Left lung (tissue), 10 donors: Measurements from ENCODE around the gene ZNF610. TPM values are rescaled to one million over a fixed set of nuclear protein-coding genes. Genes with fewer than 3 reads are reported as not detected.

ENCODE experiments used
- ATAC-seq: fragments of 200-7000 bp; cut with Tn5 transposase; one replicate; pipeline ENCODE4 v1.9.1; 2020; ENCODE audit warnings: moderate library complexity
- DNase-seq, 4 donors: peaks; one replicate each; pipeline ENCODE4 v3.0.0-alpha.2; 2013 to 2020
- H3K27ac ChIP-seq, 2 donors: fragments of 200-600 bp; sonication (generic) in 1 of 2; one replicate each; pipeline versions ENCODE4 v1.5.0 to v1.8.0; 2020 to 2021
- H3K27me3 ChIP-seq, 2 donors: fragments of 200-600 bp; sonication (generic) in 1 of 2; one replicate each; pipeline versions ENCODE4 v1.5.0 to v1.8.0; 2020 to 2021
- H3K36me3 ChIP-seq, 2 donors: fragments of 200-600 bp; sonication (generic) in 1 of 2; one replicate each; pipeline versions ENCODE4 v1.5.0 to v1.8.0; 2020 to 2021
- H3K4me1 ChIP-seq, 2 donors: fragments of 200-600 bp; one replicate each; pipeline ENCODE4 v1.8.0; 2021
- H3K4me3 ChIP-seq, 2 donors: fragments of 200-600 bp; sonication (generic) in 1 of 2; one replicate each; pipeline versions ENCODE4 v1.5.0 to v1.8.0; 2020 to 2021; ENCODE audit warnings: mild to moderate bottlenecking in 1 of 2
- H3K9me3 ChIP-seq, 2 donors: fragments of 200-600 bp; sonication (generic) in 1 of 2; one replicate each; pipeline versions ENCODE4 v1.5.0 to v1.8.0; 2020 to 2021
- intact Hi-C, 2 donors: fragments of 100-400 bp; cut with DNase I; formaldehyde crosslinking; loops; one replicate each; pipeline versions ENCODE4 v1.11.2 to v1.14.2; 2022
- polyA plus RNA-seq, 6 donors: library from polyadenylated mRNA; unstranded; fragments of 120-200 nt; gene quantifications; one replicate each; pipeline ENCODE4 v1.2.1, GENCODE V29; 2013; ENCODE audit not compliant: insufficient read length in 6 of 6
- total RNA-seq, 2 donors: library from RNA; stranded (reverse); fragmentation: NEBNext Ultra II Directional; extraction: Animal tissue kit (Norgen Biotek cat#: 25700); gene quantifications; one replicate each; pipeline ENCODE4 v1.2.1, GENCODE V29; 2021
- TF ChIP-seq, protein P1 (sequence below), 2 donors: fragments of 200-600 bp; sonication (generic) in 1 of 2; IDR thresholded peaks; one replicate each; pipeline versions ENCODE4 v1.5.0 to v1.8.0; 2021; ENCODE audit warnings: antibody characterized with exemption in 2 of 2
- donor health status: DM: no; HTN: yes; CAD: no.
- donor health status: DM: no; HTN: no; CAD: no.

Gene ZNF610
- total and polyA plus RNA-seq, 8 donors, result 2.1 to 13.9 (median 11.4) TPM

DNA sequence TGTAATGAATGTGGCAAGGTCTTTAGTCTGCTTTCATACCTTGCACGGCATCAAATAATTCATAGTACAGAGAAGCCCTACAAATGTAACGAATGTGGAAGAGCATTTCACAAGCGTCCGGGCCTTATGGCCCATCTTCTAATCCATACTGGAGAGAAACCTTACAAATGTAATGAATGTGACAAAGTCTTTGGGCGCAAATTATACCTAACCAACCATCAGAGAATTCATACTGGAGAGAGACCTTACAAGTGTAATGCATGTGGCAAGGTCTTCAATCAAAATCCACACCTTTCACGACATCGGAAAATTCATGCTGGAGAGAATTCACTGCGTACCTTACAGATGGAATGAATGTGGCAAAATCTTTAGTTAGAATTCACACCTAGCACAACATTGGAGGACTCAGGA is 30.4 kb downstream of the ZNF610 start:
- DNase-seq (no peak), ATAC-seq (no peak)
- Histone ChIP-seq H3K27me3 (no peaks in the 10 kb centered on the region), H3K27ac (no peak overlapping the region), H3K9me3 (peaks cover 4 to 89% of the 10 kb centered on the region in 2 donors), H3K36me3 (peaks cover 0 to 48% of the 10 kb centered on the region in 2 donors), H3K4me3 (no peak overlapping the region), H3K4me1 (no peaks in the 10 kb centered on the region)
- intact Hi-C loops, result no loop called here
- TF ChIP-seq, protein P1, sequence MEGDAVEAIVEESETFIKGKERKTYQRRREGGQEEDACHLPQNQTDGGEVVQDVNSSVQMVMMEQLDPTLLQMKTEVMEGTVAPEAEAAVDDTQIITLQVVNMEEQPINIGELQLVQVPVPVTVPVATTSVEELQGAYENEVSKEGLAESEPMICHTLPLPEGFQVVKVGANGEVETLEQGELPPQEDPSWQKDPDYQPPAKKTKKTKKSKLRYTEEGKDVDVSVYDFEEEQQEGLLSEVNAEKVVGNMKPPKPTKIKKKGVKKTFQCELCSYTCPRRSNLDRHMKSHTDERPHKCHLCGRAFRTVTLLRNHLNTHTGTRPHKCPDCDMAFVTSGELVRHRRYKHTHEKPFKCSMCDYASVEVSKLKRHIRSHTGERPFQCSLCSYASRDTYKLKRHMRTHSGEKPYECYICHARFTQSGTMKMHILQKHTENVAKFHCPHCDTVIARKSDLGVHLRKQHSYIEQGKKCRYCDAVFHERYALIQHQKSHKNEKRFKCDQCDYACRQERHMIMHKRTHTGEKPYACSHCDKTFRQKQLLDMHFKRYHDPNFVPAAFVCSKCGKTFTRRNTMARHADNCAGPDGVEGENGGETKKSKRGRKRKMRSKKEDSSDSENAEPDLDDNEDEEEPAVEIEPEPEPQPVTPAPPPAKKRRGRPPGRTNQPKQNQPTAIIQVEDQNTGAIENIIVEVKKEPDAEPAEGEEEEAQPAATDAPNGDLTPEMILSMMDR (IDR thresholded peaks at IDR 0.05), result no peak

DNA sequence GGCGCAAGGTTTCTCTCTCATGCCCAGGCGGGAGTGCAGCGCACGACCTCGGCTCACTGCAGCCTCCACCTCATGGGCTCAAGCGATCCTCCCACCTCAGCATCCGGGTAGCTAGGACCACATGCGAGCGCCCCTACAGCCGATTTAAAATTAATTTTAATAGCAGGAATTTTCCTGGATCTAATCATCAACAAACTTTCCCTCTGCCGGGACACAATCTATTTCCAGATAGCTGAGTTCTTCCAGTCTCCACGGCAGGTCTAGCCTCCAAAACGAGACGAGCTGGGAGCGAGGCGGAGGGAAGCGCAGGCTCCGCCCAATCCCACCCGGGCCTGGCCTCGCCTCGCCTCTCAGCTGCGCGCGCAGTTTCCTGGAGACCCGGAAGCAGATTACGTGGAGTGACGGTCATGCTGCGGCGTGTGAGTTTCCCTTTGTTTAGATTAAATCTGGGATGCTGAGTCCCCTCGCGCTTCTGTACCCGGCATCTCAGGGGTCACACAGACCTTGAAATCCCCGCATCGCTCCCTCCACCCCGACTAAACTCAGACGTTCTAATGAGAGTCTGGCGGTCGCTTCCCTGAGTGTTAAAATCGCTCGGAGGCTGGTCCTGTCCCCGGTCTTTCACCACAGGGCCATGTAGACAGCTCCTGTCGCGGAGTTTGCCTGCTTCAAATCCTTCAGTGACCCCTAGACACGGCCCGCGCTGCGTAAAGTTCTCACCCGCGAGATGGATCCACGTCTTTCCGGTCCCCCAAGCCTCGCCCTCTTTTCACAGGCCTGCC is 33.7 kb downstream of the ZNF610 start, which contains the start of gene ZNF880:
ZNF880 (plus strand) TSS at position 365 of the 782 bp plus-strand sequence; CDS start at position 408, 43 bp downstream.
- TF ChIP-seq, protein P1 (IDR thresholded peaks at IDR 0.05), result no peak
- ATAC-seq (peak; percentile 100), DNase-seq (peak; percentile 93 to 97 (median 94))
- Histone ChIP-seq H3K4me3 (peak within 1 kb of the TSS; percentile 56 to 58), H3K36me3 (peaks cover 2 to 52% of the 10 kb centered on the region in 2 donors), H3K4me1 (no peaks in the 10 kb centered on the region), H3K27me3 (no peaks in the 10 kb centered on the region), H3K27ac (peak within 1 kb of the TSS; percentile 92 to 94), H3K9me3 (peaks cover 0 to 89% of the 10 kb centered on the region in 2 donors)
- intact Hi-C loops, result no loop called here

DNA sequence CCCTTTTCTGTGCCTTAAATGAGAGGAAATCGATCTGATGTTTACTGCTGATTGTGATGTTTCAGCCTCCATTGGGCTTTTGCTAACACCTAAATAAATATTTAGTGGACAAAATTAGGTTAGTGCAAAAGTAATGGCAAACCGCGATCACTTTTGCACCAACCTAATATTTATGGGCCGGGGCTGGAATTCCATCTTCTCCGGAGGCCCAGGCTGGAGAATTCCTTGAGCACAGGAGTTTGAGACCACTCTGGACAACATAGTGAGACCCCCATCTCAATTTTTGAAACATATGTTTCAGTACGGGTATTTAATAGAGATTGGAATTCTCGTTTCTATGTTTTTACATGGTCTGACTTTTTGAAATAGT is 34.3 kb downstream of the ZNF610 start:
- TF ChIP-seq, protein P1 (IDR thresholded peaks at IDR 0.05), result no peak
- H3K27ac ChIP-seq, result peak overlapping the region; percentile 92 to 94
- H3K4me1 ChIP-seq, result no peaks in the 10 kb centered on the region
- peak overlapping the region; percentile 56 to 58 for H3K4me3 ChIP-seq
- no peak for ATAC-seq
- intact Hi-C loops, result no loop called here
- peaks cover 4 to 52% of the 10 kb centered on the region in 2 donors for H3K36me3 ChIP-seq
- no peaks in the 10 kb centered on the region for H3K27me3 ChIP-seq
- H3K9me3 ChIP-seq, result peaks cover 0 to 89% of the 10 kb centered on the region in 2 donors
- DNase-seq, result no peak

DNA sequence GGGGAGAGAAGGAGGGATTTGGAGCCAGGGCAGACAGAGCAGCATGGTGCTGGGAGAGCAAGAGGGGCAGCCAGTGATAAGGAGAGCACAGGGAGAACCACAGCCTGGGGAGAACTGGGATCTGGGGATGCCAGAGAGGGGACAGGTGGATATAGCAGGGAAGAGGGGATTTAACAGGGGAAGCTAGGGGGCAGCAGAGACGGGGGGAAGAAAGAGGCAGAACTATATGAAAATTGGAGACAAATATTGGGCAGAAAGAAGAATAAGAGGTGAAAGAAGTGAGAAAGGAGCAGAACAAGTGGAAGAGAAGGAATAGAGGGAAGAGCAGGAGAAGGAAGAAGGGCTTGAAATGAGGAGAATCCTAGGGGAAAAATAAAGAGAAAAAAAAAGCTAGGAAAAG is 55.1 kb downstream of the ZNF610 start:
- DNase-seq, result no peak
- intact Hi-C loops, result no loop called here

More for the DNA sequence above, 55.1 kb downstream of the ZNF610 start:
- Histone ChIP-seq H3K9me3 (peaks cover 3 to 97% of the 10 kb centered on the region in 2 donors), H3K36me3 (peaks cover 0 to 67% of the 10 kb centered on the region in 2 donors), H3K4me1 (no peaks in the 10 kb centered on the region), H3K4me3 (no peak overlapping the region), H3K27ac (no peak overlapping the region), H3K27me3 (no peaks in the 10 kb centered on the region)
- ATAC-seq, result no peak
- TF ChIP-seq, protein P1 (IDR thresholded peaks at IDR 0.05), result no peak
